ENCODE data around the gene MBTPS2. TPM values are rescaled to one million over a fixed set of nuclear protein-coding genes. Genes with fewer than 3 reads are reported as not detected.
"Not testable (repeated sequence)": the region's sequence is repeated elsewhere in the genome, so short reads cannot be mapped to it uniquely, and the experiment has no call there.

The MBTPS2 gene
- polyA plus RNA-seq, 12 donors = 14.0 to 95.0 (median 26.0) TPM

GRCh38 chrX:21847342-21847741, 7.9 kb downstream of the MBTPS2 start:
- DNase-seq = no peak

GRCh38 chrX:21853578-21853977, 14.2 kb downstream of the MBTPS2 start:
- no peak for DNase-seq

GRCh38 chrX:21855937-21856415, 16.6 kb downstream of the MBTPS2 start, which contains the start of gene YY2:
Gene YY2 (plus strand): TSS chrX:21855987. CDS start chrX:21856485, 498 bp downstream.
- DNase-seq = no peak

- no peak for DNase-seq
Measured at GRCh38 chrX:21856504-21856903, 17.1 kb downstream of the MBTPS2 start.

GRCh38 chrX:21863241-21863640, 23.8 kb downstream of the MBTPS2 start:
- DNase-seq = no peak

- DNase-seq = no peak
Measured at GRCh38 chrX:21865436-21865835, 26.0 kb downstream of the MBTPS2 start.

- DNase-seq = peak; percentile 5
Measured at GRCh38 chrX:21870494-21870893, 31.1 kb downstream of the MBTPS2 start.

- no peak for DNase-seq
Measured at GRCh38 chrX:21873063-21873775, 33.8 kb downstream of the MBTPS2 start.

- DNase-seq = not testable (repeated sequence)
Measured at GRCh38 chrX:21874182-21874581, 34.8 kb downstream of the MBTPS2 start.

- DNase-seq = no peak
Measured at GRCh38 chrX:21875013-21875412, 35.6 kb downstream of the MBTPS2 start.

- DNase-seq = no peak
Measured at GRCh38 chrX:21881881-21882574, 42.6 kb downstream of the MBTPS2 start.

GRCh38 chrX:21883258-21883657, 43.8 kb downstream of the MBTPS2 start:
- no peak for DNase-seq

- no peak for DNase-seq
Measured at GRCh38 chrX:21885568-21885967, 46.2 kb downstream of the MBTPS2 start.

- DNase-seq = no peak
Measured at GRCh38 chrX:21905313-21905712, 65.9 kb downstream of the MBTPS2 start.

- DNase-seq = no peak
Measured at GRCh38 chrX:21905953-21906352, 66.5 kb downstream of the MBTPS2 start.

- DNase-seq = no peak
Measured at GRCh38 chrX:21907260-21907659, 67.8 kb downstream of the MBTPS2 start.

GRCh38 chrX:21911481-21911880, 72.1 kb downstream of the MBTPS2 start:
- DNase-seq = no peak

- no peak for DNase-seq
Measured at GRCh38 chrX:21912220-21912619, 72.8 kb downstream of the MBTPS2 start.

GRCh38 chrX:21912989-21913388, 73.6 kb downstream of the MBTPS2 start:
- no peak for DNase-seq

GRCh38 chrX:21926116-21926515, 86.7 kb downstream of the MBTPS2 start:
- DNase-seq = no peak

GRCh38 chrX:21926527-21927278, 87.3 kb downstream of the MBTPS2 start:
- DNase-seq = no peak

- DNase-seq = no peak
Measured at GRCh38 chrX:21929209-21929608, 89.8 kb downstream of the MBTPS2 start.

- DNase-seq = no peak
Measured at GRCh38 chrX:21930986-21931385, 91.6 kb downstream of the MBTPS2 start.

Data from muscle of arm (tissue), 12 donors.